ENCODE measurements around the gene DCAF10.

DNA sequence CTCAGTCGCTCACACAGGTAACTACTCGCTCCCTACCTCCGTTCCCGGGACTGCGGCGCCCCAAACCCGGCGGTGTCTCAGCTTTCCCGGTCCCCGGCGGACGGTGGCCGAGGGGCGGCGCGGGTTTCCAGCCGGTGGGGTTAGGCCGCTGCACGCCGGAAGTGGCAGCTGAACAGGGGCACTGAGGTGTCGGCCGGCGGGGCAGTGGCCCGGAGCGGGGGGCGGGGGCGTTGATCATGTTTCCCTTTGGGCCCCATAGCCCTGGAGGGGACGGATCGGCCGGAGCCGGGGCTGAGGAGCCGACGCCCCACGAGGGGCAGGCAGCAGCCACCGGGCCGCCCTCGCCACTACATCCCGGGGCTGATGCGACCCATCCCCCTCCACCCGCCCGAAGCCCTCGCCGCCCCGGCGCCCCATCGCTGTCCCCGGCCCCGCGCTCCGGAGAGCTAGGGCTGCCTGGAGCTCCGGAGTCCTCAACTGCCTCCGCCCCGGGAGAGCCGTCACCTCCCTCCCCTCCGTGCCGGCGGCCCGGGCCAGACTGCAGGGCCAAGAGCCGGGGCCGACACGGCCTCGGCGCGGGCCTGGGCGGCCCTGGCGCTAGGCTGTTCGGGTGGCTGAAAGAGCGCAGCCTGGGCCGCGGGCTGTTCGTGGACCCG is at the start of gene DCAF10:
- TF ChIP-seq, protein P1, sequence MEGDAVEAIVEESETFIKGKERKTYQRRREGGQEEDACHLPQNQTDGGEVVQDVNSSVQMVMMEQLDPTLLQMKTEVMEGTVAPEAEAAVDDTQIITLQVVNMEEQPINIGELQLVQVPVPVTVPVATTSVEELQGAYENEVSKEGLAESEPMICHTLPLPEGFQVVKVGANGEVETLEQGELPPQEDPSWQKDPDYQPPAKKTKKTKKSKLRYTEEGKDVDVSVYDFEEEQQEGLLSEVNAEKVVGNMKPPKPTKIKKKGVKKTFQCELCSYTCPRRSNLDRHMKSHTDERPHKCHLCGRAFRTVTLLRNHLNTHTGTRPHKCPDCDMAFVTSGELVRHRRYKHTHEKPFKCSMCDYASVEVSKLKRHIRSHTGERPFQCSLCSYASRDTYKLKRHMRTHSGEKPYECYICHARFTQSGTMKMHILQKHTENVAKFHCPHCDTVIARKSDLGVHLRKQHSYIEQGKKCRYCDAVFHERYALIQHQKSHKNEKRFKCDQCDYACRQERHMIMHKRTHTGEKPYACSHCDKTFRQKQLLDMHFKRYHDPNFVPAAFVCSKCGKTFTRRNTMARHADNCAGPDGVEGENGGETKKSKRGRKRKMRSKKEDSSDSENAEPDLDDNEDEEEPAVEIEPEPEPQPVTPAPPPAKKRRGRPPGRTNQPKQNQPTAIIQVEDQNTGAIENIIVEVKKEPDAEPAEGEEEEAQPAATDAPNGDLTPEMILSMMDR (conservative IDR thresholded peaks at IDR 0.05; ENCODE audit: low read depth, low read length): no peak
- TF ChIP-seq EZH2 (IDR thresholded peaks at IDR 0.05; ENCODE audit: low read length, unreplicated experiment) (no peak), EZH2phosphoT487 (IDR thresholded peaks at IDR 0.05; ENCODE audit: borderline replicate concordance, low read length) (no peak)
